CD4-positive, alpha-beta T cell treated with Interleukin-4 for 4 hours (primary cell): ENCODE measurements around the gene ALDH3B2.
"Not testable (repeated sequence)": the region's sequence is repeated elsewhere in the genome, so short reads cannot be mapped to it uniquely, and the experiment has no call there.

Experiments
- DNase-seq: peaks from one replicate; pipeline ENCODE4 v3.0.0-alpha.2; 2020

The ALDH3B2 gene

DNA sequence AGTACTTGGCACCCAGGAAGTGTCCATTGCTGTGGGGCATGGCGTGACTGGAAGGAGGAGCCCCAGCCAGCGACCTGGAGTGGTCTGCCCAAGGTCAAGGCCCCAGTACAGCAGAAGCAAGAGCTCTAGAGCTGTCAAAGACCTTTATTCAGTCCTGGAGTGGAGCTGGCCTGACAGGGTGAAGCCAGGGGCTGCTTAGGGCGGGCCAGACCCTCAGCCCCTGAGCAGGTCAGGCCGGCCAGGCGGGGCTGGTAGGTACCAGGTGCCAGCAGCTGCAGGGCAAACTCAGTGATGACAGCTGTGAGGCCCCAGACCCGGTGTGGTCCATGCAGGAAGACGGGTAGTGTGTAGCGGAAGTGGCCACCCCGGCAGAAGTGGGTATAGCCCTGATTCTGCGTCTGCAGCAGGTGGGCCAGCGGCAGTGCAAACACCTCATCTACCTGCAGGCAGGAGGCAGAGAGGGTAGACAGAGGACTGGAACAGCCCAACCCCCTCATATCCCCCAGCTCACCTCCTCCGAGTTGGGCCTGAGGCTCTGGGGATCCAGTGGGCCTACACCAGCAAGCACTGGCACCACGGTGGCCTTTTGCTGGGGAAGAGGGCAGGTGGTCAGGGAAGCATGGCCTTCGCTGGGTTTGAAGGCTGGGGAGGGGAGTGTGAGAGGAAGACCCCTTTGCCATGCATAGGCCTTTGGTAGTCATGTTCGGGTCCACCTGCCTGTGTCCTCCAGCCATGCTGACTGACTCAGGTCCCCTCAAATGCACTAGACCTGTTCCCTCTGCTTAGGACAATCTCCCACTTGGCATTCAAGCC, 46.4 kb downstream of the ALDH3B2 start:
- DNase-seq = no peak

DNA sequence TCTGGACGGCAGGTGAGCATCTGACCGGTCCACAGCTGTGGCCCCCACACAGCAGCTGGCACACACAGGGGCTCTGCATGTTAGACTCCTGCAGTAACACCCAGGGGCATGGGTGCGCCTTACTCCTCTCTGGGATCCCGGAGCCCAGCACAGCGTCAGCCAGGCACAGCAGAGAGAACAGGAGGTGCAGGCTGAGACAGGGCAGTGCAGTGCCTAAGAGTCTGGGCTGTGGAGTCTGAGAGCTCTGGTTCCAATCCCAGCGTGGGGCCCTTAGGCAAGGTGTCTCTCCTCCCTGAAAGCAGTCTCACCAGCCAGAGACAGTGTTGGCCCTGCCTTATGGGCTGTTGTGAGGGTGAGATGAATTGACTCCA, 47.0 kb downstream of the ALDH3B2 start:
- DNase-seq = no peak

DNA sequence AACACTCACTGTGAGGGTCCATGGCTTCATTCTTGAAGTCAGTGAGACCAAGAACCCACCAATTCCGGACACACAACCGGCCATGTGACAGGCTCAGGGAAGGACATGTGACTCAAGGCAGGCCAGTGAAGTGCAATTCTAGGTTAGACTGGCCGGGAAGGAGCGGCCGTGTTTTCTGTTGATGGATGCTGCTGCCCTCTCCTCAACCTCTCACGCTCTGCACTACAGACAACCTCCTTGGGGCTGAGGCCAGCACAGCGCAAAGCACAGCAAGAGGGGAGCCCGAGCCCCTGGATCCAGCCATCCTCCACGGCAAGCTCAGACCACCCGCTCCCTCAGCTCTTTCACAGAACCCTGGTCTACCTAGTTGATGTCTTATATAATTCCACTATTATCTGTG, 47.5 kb downstream of the ALDH3B2 start:
- no peak for DNase-seq

DNA sequence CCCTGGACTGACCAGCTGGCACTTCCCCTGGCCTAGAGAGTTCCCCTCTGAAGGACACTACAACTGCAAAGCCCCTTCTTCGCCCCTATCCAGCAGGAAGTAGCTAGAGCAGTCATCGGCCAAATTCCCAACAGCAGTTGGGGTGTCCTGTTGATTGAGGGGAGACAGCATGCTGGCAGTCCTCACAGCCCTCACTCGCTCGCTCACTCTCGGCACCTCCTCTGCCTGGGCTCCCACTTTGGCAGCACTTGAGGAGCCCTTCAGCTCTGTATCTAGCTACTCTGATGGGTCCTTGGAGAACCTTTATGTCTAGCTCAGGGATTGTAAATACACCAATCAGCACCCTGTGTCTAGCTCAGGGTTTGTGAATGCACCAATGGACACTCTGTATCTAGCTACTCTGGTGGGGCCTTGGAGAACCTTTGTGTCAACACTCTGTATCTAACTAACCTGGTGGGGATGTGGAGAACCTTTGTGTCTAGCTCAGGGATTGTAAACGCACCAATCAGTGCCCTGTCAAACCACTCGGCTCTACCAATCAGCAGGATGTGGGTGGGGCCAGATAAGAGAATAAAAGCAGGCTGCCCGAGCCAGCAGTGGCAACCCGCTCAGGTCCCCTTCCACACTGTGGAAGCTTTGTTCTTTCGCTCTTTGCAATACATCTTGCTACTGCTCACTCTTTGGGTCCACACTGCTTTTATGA, 48.1 kb downstream of the ALDH3B2 start:
- DNase-seq = not testable (repeated sequence)

DNA sequence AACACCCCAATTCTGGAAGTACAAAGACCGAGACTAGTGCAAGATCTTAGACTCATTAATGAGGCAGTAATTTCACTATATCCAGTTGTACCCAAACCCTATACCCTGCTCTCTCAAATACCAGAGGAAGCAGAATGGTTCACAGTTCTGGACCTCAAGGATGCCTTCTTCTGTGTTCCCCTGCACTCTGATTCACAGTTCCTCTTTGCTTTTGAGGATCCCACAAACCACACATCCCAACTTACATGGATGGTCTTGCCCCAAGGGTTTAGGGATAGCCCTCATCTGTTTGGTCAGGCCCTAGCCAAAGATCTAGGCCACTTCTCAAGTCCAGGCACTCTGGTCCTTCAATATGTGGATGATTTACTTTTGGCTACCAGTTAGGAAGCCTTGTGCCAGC, 50.6 kb downstream of the ALDH3B2 start:
- not testable (repeated sequence) for DNase-seq

DNA sequence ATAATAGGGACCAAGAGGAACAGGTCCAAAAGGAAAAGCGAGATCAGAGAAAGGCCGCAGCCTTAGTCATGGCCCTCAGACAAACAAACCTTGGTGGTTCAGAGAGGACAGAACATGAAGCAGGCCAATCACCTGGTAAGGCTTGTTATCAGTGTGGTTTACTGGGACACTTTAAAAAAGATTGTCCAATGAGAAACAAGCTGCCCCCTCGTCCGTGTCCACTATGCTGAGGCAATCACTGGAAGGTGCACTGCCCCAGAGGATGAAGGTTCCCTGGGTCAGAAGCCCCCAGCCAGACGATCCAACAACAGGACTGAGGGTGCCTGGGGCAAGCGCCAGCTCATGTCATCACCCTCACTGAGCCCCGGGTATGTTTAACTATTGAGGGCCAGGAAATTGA, 51.5 kb downstream of the ALDH3B2 start:
- DNase-seq = not testable (repeated sequence)

DNA sequence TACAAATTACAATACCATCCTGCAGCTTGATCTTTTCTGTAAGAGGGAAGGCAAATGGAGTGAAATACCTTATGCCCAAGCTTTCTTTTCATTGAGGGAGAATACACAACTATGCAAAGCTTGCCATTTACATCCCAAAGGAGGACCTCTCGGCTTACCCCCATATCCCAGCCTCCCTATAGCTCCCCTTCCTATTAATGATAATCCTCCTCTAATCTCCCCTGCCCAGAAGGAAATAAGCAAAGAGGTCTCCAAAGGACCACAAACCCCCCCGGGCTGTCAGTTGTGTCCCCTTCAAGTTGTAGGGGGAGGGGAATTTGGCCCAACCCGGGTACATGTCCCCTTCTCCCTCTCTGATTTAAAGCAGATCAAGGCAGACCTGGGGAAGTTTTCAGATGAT, 52.5 kb downstream of the ALDH3B2 start:
- DNase-seq = not testable (repeated sequence)

DNA sequence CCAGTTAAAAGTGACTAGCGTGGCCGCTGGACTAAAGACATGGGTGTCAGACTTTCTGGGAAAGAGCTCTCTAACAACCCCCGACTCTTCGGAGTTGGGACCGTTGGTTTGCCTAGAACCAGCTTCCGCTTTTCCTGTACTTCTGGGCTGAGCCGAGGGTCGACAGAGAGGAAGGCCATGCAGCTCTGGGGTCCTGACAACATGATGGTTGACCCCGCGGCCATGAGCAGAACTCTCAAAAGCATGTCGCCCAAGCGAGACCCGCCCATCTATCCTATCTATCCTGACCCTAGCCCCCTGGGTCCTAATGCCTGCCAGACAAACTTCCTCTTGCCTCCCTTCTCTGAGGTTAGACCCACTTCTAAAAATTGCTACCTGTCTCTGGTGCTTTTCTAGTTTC, 53.8 kb downstream of the ALDH3B2 start:
- not testable (repeated sequence) for DNase-seq

DNA sequence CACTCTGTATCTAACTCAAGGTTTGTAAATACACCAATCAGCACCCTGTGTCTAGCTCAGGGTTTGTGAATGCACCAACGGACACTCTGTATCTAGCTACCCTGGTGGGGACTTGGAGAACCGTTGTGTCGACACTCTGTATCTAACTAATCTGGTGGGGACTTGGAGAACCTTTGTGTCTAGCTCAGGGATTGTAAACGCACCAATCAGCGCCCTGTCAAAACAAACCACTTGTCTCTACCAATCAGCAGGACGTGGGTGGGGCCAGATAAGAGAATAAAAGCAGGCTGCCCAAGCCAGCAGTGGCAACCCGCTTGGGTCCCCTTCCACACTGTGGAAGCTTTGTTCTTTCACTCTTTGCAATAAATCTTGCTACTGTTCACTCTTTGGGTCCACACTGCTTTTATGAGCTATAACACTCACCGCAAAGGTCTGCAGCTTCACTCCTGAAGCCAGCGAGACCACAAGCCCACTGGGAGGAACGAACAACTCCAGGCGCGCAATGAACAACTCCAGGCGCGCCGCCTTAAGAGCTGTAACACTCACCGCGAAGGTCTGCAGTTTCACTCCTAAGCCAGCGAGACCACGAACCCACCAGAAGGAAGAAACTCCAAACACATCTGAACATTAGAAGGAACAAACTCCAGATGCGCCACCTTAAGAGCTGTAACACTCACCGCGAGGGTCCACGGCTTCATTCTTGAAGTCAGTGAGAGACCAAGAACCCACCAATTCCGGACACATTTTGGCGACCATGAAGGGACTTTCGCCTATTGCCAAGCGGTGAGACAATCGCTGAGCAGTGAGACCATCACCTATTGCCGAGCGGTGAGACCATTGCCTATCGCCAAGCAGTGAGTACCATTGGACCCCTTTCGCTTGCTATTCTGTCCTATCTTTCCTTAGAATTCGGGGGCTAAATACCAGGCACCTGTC, 54.5 kb downstream of the ALDH3B2 start:
- DNase-seq = not testable (repeated sequence)

DNA sequence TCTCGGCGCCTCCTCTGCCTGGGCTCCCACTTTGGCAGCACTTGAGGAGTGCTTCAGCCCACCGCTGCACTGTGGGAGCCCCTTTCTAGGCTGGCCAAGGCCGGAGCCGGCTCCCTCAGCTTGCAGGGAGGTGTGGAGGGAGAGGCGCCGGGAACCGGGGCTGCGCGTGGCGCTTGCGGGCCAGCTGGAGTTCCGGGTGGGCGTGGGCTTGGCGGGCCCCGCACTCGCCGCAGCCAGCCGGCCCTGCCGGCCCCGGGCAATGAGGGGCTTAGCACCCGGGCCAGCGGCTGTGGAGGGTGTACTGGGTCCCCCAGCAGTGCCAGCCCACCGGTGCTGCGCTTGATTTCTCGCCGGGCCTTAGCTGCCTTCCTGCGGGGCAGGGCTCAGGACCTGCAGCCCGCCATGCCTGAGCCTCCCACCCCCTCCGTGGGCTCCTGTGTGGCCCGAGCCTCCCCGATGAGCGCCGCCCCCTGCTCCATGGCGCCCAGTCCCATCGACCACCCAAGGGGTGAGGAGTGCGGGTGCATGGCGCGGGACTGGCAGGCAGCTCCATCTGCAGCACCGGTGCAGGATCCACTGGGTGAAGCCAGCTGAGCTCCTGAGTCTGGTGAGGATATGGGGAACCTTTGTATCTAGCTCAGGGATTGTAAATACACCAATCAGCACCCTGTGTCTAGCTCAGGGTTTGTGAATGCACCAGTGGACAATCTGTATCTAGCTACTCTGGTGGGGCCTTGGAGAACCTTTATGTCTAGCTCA, 55.3 kb downstream of the ALDH3B2 start:
- not testable (repeated sequence) for DNase-seq

DNA sequence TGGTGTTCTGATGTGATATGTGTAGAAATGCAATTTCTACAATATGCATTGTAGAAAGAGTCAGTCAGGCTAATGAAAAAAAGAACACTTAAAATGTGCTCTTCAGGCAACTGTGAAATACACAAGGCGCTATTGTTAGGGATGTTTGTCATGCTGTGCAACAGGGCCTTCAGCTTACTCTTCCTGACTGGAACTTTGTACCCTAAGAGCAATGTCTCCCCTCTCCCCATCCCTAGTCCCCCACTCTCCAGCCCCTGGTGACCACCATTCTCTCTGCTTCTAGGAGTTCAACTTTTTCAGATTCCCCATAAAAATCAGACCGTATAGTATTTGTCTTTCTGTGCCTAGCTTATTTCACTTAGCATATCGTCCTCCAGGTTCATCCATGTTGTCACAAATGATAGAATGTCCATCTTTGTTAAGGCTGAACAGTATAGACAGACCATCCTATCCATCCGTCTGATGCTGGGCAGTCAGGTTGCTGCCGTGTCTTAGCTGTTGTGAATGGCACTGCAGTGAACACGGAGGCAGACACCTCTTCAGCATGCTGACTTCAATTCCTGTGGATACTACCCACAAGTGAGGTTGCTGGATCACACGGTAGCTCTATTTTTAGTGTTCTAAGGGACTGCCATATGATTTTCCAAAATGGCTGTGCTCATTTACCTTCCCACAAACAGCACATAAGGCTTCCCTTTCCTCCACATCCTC, 57.0 kb downstream of the ALDH3B2 start:
- DNase-seq = no peak

DNA sequence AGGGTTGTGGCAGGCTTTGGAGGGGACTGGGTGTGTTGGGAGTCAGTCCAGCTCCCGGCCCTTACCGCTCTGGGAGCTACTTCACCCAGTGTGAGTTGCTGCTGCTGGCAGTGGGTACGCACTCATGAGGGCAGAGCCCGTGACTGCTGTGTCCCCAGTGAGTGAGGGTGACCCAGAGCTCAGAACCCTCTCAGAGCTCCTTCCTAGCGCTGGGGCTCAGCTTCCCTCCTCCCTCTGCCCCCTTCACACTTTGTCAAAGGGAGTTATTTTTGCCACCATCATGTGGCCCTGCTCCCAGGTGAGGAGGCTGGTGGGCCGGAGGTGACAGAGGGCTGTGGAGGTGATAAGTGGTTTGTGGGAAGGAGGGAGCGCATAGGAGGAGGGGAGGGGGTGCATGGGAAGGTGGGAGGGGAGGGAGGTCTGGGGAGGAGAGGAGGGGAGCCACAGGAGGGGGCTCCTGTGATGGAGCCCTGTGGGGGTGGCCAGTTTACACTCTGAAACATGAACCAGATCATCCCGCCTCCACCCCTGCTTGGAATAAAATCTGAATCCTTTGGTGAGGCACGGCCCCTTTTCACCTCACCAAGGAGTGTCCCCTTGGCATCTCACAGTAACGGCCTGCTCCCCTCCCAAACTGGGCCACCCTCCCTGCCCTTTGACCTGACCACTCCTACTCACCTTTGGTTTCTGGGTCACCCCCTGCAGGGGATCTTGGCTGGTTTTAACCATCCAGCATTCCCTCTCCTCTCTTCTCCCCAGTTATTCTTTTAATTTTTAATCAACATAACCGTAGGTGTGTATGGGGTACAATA, 57.8 kb downstream of the ALDH3B2 start:
- no peak for DNase-seq

DNA sequence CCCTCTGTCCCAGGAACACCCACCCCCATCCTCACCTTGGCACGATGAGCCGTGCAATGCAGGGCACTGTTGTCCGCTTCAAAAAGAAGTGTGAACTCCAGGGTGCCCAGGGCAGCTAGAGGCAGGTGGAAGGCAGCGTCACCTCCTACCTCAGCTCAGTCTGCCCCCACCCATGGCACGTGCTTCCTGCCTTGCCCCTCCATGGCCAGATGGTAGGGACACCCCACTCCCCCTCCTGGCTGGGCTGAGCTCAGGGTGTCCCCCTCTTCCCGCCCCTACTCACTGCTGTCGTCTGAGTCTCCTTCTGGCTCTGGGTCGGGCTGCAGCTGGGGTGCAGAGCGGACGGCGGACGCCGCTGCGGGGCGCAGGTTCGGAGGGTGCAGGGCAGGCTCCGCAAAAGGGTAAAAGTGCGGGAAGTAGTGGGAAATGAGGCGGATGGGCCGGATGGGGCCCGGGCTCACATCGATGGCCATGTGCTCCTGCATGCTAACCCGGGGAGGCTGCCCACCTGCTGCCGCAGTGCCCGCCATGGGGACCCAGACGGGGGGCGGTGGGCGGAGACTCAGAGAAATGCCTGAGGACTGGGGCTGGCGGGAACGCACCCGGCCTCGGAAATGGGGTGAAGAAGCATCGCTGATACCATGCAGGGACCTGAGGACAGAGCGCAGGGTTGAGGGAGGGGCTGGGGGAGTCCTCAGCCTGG, 58.5 kb downstream of the ALDH3B2 start:
- peak; percentile 15 for DNase-seq

DNA sequence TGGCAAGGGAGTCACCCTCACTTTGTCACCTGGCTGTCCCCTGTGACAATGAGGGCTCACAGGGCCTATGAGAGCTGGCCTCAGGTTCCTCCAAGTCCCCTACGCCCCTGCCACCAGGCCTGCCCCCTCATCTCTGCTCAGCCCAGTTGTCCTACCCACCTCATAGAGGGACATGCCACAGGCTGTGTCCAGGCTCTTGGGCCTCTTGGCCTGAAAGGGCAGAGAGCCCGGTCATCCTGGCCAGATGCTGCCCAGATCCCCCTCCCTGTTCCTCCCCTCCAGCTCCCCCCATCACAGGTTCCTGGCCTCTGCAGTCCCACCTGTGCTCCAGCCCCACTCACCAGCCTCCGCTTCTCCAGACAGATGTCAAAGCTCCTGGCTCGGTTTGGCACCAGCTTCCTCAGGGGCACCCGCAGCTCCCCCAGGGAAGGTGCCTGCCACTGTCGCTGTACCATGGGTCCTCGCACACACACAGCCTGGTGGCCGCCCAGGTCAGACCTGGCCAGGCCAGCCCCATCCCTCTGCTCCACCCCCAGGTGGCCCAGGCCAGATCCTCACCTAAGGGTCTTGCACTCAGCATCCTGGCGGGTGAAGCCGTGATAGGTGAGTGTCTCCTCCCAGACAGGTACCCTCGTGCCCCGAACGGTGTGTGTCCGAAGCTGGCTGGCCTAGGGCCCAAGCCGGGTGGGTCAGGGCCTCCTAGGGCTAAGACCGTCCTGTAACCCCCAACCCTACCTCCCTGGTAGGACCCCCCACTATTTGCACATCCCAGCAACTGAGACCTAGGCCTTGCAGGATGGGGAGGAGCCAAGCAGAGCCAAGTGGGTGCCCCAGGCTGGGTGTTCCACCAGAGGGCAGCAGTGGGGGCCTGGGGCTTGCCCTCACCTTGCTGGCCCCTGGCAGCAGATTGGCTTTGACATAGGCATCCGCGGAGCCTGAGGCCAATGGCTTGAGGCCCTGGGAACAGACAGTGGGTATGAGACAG, 59.4 kb downstream of the ALDH3B2 start:
- peak; percentile 26 for DNase-seq

DNA sequence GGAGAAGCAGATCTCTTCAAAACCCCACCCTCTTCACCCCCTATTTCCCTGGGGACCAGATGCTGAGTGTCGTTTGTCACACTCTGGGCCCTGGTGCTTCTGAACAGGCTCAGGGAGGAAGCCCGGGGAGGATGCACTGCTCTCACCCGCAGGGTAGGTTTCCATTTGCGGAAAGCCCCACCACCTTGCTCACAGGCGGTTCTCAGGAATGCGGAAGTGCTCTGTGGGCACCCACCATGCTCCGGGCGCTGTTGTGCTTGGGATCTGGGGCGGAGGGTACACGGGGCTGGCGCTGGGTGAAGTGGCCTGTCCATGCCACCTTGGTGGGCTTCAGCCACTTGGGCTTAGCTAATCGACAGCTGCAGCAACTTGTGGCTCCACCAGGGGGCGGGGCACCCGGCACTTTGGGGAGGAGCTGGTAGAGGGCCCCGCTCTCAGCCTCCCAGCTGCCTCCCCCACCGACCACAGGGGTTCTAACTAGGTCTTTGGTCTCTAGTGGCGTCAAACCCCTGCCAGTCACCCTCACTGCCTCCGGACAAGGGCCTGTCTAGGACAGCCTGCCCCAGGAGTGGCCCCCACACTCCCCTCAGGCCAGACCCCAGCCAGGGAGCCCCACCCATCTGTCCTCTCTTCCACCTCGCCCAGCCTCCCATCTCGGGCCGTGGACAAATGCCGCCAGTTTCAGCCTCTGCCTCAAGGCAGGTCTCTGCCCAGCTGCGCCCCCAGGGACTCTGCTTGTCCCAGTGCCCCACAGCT, 60.3 kb downstream of the ALDH3B2 start:
- peak; percentile 89 for DNase-seq

DNA sequence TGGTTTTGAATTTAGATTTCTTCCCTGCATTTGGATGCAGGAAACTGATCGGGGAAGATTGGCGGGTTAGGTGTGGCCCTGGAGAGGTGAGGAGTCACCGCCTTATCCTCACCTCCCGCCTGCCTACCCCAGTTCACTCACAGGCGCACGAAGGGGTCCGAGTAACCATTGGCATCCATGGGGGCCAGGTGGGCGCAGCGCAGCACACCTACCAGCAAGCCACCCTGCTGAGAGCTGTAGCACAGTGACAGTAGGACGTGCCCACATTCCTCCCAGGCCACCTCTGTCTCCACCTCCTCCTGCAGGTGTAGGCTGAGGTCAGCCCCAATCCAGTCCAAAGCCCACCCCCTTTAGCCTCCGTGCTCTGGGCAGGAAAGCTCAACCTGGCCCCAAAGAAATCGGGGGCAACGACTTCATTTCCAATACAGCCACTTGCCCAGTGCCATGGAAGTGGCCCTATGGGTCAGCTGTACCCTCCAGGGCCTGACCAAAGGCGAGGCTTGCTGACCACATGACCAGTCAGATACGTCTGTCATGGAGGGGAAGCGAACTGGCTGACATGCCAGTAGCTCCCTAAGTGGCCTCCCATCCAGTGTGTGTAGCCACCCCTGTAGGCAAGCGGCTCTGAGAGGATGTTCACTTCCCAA, 61.0 kb downstream of the ALDH3B2 start:
- no peak for DNase-seq

DNA sequence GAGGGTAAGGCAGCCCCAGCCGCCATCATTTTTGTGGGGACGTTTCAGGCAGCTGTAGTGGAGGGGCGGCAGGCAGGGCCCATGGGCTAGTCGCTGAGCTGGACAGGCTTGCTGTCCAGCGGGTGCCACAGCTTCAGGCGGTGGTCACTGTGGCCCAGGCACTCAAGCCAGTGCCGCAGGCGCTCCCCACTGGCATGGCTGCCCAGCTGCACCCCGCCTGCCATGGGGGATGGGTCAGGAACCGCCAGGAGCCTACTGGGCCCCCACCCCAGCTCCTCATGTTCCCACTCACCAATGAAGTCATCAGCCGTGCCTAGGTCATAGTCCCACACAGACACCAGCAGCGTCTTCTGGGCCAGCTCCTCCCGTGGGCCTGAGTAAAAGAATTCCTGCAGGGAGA, 61.7 kb downstream of the ALDH3B2 start:
- DNase-seq = no peak
